HG02571 (cell line): ENCODE results near the gene MYORG.

Experiments used
- ATAC-seq: cut with Tn5 transposase; IDR thresholded peaks from one replicate; pipeline ENCODE4 v1.9.1; 2021; ENCODE audit warnings: mild to moderate bottlenecking, moderate library complexity; ENCODE audit not compliant: unreplicated experiment

The MYORG gene

DNA sequence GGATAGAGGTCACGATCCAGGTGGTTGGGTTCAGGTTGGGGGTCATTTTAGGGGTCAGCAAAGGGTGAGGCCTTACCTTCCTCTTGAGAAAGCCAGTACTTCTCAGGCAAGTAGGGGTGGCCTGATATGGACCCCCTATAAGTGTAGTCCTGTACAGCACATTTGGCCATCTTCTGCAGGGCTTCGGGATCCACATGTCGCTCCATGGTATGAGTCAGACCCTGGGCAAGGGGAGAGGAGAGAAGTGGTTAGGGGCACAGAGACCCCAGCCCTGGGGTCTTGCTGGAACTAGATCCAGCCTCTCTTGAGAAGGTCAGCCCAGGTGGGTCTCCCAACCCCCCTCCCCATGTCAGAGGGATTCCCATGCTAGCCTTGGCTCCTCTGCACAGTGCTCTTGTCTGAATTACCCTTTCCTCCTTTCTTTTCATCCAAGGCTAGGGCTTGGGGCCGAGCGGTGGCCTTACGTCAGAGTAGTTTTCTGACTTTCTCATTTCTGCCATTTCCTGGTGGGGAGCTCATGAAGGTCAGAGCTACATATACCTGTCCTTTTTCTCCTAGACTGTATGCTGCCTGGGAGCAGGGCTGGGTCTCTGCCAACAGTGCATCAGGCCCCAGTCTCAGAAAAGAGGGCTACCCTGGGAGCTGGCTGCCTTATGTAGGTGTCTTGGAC lies 9.0 kb upstream of the MYORG start:
- ATAC-seq, result no peak

DNA sequence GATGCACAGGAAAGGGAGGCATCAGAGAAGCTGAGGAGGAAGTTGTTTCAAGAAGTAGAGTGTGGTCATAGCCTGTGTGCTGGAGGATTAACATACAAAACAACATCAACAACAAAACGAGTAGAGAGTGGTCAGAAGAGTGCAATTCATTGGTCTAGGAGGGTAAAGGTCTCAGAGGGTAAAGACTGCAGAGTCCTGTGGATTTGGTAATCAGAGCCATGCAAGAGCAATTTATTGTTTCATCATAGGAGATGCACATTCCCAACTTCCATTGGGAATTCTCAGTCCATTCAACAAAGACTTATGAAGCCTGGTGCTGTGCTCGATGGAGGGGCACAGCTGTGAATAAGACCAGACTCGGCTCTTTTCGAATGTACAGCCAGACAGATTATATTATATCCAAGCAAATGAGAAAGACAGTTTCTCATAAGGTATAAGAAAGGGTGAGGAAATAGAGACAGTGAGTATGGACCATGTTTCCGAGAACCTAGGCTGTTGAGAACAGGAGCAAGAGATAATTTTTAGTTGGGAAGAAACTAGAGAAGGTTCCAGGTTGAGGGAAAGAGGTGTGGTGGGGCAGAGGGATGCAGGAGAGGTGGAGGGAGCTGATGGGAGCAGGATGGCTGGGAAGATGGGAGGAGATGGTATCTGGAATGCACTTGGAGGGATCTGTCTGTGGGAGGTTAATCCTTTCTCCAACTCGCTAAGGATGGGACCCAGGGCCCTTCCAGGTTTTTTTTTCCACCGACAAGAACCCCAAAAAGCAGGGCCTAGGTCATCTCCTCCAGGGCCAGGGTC lies 7.9 kb upstream of the MYORG start:
- no peak for ATAC-seq

GRCh38 chr9:34383904-34384303 lies 7.2 kb upstream of the MYORG start:
- ATAC-seq, result no peak

GRCh38 chr9:34382879-34383278 lies 6.2 kb upstream of the MYORG start:
- no peak for ATAC-seq

DNA sequence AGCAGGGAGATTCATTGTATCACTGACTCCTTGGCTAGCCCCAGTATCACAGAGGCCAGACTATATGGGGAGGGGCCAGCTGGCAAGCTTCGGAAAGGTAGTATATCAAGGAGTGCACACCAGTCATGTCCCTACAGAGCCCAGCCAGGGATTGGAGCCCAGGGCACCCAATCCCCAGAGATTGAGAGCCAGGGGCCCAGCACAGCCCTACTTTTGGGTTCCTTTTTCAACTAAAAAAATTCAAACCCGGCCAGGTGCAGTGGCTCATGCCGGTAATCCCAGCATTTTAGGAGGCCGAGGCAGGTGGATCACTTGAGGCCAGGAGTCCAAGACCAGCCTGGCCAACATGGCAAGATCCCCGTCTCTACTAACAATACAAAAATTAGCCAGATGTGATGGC lies 5.4 kb upstream of the MYORG start:
- no peak for ATAC-seq

GRCh38 chr9:34381323-34381722 lies 4.6 kb upstream of the MYORG start:
- no peak for ATAC-seq

- peak; percentile 32 for ATAC-seq
Observed at GRCh38 chr9:34380511-34381315, 4.0 kb upstream of the MYORG start.

DNA sequence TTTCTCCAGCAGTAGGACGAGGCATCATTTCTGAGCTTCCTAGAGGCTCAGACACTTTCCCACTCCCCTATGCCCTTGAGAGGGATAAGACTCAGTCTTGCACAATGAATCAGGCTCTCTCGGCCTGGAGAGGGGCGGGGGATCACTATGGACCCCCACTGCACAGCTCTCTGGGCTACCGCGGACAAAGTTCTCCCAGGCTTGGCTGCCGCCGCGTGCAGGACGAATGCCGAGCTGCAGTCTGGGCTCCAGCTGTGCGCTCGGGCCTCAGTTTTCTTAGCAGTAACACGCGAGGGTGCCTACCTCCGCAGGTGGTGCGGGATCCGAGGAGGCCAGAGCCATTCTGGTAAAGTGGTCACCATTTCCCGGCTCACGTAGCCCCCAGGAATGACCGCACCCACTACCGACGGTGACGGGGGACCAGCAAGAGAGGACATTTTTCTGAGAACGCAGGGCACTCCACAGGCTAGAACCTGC lies 3.4 kb upstream of the MYORG start:
- no peak for ATAC-seq

- ATAC-seq, result no peak
Observed at GRCh38 chr9:34379334-34380033, 2.8 kb upstream of the MYORG start.

- ATAC-seq, result no peak
Observed at GRCh38 chr9:34378376-34379060, 1.8 kb upstream of the MYORG start.

GRCh38 chr9:34377404-34377746 lies 677 bp upstream of the MYORG start:
- no peak for ATAC-seq

- no peak for ATAC-seq
Observed at GRCh38 chr9:34375901-34376595, 650 bp downstream of the MYORG start.

GRCh38 chr9:34374905-34375552 lies 1.7 kb downstream of the MYORG start:
- ATAC-seq, result no peak

- ATAC-seq, result no peak
Observed at GRCh38 chr9:34374339-34374738, 2.4 kb downstream of the MYORG start.

DNA sequence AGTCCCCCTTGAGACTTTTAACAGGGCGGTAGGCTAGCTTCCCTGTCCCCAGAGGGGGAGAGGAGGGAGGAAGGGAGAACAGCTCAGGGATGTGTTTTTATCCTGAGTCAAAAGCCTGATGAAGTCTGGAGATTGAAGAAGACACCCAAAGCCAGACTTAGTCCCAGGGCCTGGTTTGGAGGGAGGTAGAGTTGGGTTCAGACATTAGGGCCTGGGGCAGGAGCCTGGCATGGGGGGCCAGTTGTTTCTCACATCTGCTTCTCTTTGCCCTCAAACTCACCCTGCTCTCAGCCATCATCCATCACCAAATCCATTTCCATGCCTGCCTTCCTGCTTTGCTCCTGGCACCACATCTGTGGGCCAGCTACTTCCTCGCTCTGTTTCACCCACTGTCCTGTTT lies 2.9 kb downstream of the MYORG start:
- ATAC-seq, result no peak

DNA sequence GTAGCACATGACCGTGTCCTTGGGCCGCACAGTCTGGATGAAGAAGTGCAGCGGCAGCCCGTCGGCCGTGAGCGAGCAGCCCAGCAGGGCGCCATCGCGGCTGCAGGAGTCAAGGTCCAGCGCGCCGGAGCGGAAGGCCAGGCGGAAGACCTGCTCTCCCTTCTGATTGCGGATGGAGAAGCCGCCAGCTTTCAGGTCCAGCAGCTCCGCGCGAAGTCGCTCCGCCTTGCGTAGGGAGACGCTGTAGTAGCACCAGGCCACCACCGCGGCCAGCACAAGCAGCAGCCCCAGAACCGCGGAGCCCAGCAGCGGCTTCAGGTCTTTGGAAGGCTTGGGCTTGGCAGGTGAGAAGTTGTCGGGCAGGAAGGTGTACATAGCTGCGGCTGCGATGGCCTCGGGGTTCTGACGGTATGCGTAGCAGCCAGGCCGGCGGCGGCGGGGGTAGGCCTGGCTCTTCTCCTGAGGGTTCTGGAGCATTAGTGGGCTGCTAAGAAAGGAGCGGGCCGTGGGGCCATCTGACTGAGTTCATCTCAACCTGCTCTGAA lies 4.2 kb downstream of the MYORG start:
- no peak for ATAC-seq

DNA sequence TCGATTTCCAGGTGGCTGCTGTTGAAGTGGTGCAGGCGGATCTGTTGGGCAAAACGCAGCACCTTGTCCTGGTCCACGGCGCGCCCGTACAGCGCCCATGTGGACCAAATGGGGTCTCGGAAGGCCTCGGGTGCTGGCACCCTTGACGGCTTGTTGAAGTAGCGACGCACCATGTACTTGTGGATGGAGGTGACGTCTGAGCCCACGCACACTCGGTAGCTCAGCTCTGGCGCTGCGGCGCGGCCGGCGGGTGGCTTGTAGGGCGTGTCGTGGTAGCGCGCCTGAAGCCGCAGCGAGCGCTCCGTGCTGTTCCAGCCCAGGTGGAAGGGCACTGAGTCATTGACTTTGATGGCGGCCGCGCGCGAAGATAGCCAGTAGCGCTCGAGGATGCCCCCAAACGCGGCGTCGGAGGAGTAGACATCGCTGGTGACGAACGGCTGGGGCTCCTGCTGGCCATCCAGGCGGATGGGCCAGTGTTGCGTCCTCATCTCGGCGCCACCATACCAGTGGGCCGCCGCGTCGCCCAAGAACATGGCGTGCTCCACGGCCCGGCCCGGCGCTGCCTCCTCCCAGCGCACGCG lies 4.7 kb downstream of the MYORG start:
- no peak for ATAC-seq

DNA sequence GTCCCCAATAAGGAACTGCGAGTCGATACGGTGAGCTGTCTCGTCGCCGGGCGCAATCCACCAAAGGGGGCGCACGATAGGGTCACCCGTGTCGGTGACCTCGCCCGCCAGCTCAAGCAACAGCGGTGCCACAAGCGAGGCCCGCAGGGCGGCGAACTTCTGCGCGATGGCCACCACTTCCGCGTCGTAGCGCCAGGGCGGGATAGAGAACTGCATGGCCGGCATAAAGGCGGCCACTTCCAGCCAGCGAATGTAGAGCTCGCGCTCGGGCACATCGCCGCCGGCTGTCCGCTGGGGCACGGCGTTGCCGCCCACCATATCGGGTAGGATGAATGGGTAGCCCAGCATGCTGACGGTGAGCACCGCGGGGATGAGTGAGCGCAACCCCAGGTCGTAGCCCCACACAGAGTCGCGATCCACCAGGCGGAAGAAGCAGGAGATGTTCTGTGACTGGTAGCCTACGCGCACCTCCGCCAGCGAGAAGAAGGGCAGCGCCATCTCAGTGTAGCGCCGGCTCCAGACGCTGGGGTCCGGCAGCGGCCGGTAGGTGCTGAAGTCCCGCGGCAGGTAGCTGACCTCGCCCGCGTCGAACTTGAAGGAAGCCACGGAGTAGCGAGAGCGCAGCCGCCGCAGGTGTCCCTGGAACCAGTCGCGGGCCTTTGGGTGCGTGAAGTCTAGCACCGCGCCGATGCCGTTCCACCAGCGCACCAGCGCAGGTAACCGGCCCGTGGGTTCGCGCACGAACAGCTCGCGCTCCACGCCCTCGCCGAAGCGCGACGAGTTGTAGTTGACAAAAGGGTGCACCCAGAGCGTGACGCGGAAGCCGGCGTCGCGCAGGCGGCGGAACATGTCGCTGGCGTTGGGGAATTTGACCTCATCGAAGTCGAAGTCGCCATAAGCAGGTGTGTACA lies 5.5 kb downstream of the MYORG start:
- ATAC-seq, result no peak
